Measurements from ENCODE around the gene ZNF628. TPM values are rescaled to one million over a fixed set of nuclear protein-coding genes. Genes with fewer than 3 reads are reported as not detected.

The ZNF628 gene
- total RNA-seq, 1 donor from 2014 or later: 15.8 TPM

- Histone ChIP-seq H3K36me3 (ENCODE audit: control insufficient read depth, insufficient read depth, low read length) (no peaks in the 10 kb centered on the region), H3K27me3 (ENCODE audit: control insufficient read depth, insufficient read depth, low read length) (no peaks in the 10 kb centered on the region), H3K4me3 (ENCODE audit: low read depth, low read length) (no peak overlapping the region)
- DNase-seq (ENCODE audit: low read depth): peak; percentile 73
- TF ChIP-seq CTCF (IDR thresholded peaks at IDR 0.05; ENCODE audit: insufficient read depth, low read length, poor library complexity, severe bottlenecking): no peak
Measured at GRCh38 chr19:55472463-55472862, 4.0 kb upstream of the ZNF628 start.

- no peaks in the 10 kb centered on the region for H3K27me3 ChIP-seq (ENCODE audit: control insufficient read depth, insufficient read depth, low read length)
- TF ChIP-seq CTCF (IDR thresholded peaks at IDR 0.05; ENCODE audit: insufficient read depth, low read length, poor library complexity, severe bottlenecking): no peak
- H3K36me3 ChIP-seq (ENCODE audit: control insufficient read depth, insufficient read depth, low read length): no peaks in the 10 kb centered on the region
- DNase-seq (ENCODE audit: low read depth): peak; percentile 50
- no peak overlapping the region for H3K4me3 ChIP-seq (ENCODE audit: low read depth, low read length)
Measured at GRCh38 chr19:55473225-55474012, 3.0 kb upstream of the ZNF628 start.

GRCh38 chr19:55474269-55475265 is 1.9 kb upstream of the ZNF628 start:
- peak; percentile 95 for DNase-seq (ENCODE audit: low read depth)
- H3K4me3 ChIP-seq (ENCODE audit: low read depth, low read length): no peak overlapping the region

GRCh38 chr19:55477905-55478304 is 1.5 kb downstream of the ZNF628 start:
- Histone ChIP-seq H3K4me3 (ENCODE audit: low read depth, low read length) (no peak overlapping the region), H3K36me3 (ENCODE audit: control insufficient read depth, insufficient read depth, low read length) (no peaks in the 10 kb centered on the region), H3K27me3 (ENCODE audit: control insufficient read depth, insufficient read depth, low read length) (no peaks in the 10 kb centered on the region)
- TF ChIP-seq CTCF (IDR thresholded peaks at IDR 0.05; ENCODE audit: insufficient read depth, low read length, poor library complexity, severe bottlenecking): no peak
- DNase-seq (ENCODE audit: low read depth): no peak

More at GRCh38 chr19:55474269-55475265, 1.9 kb upstream of the ZNF628 start:
- TF ChIP-seq CTCF (IDR thresholded peaks at IDR 0.05; ENCODE audit: insufficient read depth, low read length, poor library complexity, severe bottlenecking): no peak
- Histone ChIP-seq H3K27me3 (ENCODE audit: control insufficient read depth, insufficient read depth, low read length) (no peaks in the 10 kb centered on the region), H3K36me3 (ENCODE audit: control insufficient read depth, insufficient read depth, low read length) (no peaks in the 10 kb centered on the region)

GRCh38 chr19:55478364-55478763 is 1.9 kb downstream of the ZNF628 start:
- Histone ChIP-seq H3K27me3 (ENCODE audit: control insufficient read depth, insufficient read depth, low read length) (no peaks in the 10 kb centered on the region), H3K36me3 (ENCODE audit: control insufficient read depth, insufficient read depth, low read length) (no peaks in the 10 kb centered on the region), H3K4me3 (ENCODE audit: low read depth, low read length) (no peak overlapping the region)
- DNase-seq (ENCODE audit: low read depth): no peak
- no peak for TF ChIP-seq CTCF (IDR thresholded peaks at IDR 0.05; ENCODE audit: insufficient read depth, low read length, poor library complexity, severe bottlenecking)

All from kidney epithelial cell (primary cell).